GM10847 (cell line): ENCODE data around the gene UBE3C.

Experiments used
- POLR2A ChIP-seq: IDR thresholded peaks from 2 replicates; pipeline ENCODE4 v1.6.1; 2011; ENCODE audit not compliant: insufficient read length; ENCODE audit errors: extremely low read depth

UBE3C gene

DNA sequence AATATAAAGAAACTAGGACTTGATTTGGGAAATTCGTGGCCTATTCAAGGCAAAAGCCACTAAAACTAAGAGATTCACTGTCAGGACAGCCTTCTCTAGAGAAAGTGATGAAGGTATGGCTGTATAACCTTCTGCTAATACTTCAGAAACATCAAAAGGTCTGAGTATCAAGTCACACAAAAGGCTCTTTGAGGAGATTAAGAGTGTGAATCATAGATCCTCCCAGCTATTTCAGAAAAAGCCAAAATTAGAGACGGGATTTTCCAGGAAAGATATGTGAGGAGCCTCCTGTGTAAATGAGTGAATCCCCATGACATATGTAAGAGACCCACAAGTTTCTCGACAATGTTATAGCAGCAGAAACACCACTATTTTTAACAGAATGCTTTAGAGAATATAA is 56.2 kb downstream of the UBE3C start:
- TF ChIP-seq POLR2A = no peak

DNA sequence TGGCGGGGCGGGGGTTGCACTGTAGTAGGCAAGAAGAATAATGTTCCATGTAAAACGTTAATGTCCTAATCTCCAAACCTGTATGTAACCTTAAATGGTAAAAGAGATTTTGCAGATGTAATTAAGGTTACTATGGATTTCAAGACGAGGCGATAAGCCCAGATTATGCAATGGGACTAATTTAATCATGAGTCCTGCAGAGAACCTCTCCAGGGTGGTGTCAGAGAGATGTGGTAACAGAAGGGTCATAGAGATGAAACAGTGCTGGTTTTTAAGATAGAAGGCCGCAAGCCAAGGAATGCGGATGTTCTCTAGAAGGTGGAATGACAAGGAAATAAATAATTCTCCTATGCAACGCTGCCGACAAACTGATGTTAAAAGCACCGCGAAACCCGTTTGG is 57.1 kb downstream of the UBE3C start:
- TF ChIP-seq POLR2A = no peak

DNA sequence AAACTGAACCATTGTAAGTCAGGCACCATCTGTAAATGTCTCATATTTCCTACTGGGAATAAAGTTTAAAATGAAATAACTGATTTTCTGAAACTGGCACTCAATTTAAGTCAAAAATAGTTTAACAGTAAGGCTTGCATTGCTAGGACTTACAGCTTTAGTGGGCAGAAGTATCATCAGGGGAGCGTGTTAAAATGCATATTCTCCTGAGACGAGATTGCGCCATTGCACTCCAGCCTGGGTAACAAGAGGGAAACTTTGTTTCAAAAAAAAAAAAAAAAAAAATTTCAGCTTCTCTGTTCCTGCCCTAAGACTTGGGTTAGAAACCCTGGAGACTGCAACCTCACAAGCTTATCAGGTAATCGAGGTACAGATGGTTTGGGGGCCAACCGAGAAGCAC is 65.4 kb downstream of the UBE3C start:
- no peak for TF ChIP-seq POLR2A

DNA sequence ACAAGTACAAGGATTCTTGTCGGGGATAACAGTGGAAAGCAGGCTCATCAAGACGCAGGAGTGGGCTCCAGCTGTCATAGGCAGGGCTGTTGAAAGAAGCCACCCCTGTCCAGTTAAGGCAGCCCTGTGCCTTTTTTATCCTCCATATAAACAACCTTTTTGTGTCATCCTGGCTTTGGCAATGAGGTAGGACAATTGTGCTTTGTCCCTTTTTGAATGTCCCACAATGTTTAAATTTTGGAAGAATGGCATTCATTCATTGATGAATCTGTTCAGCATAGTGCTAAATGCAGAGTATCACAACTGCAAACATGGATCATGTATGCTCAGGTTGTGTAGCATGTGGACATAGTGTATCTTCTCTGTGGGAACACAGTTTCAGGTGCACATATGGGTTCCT is 66.7 kb downstream of the UBE3C start:
- no peak for TF ChIP-seq POLR2A

DNA sequence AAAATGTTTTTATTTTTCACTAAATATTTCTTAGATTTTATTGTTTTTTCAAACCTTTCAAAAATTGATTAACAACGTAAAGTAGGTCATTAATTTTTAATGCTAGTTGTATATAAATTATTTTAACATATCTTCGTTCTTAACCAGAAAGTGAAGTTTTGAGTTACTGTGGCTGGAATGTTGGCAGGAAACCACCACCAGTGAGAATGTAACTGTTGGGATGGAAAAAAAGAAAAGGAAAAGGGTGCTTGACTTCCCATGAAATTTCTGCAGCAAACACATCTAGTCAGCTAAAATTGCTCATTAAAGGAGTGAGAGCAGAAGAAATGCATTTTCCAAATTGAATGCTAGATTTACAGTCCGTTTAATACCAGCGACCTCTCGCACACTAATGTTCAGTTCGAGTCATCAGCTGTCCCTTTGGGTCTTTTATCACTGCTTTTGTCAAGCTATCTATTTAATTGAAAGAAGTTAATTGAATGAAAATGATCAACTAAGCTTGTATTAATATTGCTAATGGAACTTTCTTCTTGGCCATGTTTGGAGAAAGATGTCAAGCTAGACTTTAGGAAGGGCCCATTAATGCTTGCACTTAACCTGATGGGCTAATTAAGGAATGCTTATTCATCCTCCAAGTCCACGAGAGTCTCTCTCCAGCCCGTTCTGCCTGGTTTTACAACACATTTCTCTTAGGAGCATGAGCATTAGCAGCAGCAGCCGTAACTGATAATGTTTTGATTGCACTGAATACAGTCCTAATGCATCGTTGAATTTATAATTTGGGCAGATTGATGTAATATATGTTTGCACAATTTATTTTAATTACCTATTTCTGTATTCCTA is 70.1 kb downstream of the UBE3C start:
- no peak for TF ChIP-seq POLR2A

DNA sequence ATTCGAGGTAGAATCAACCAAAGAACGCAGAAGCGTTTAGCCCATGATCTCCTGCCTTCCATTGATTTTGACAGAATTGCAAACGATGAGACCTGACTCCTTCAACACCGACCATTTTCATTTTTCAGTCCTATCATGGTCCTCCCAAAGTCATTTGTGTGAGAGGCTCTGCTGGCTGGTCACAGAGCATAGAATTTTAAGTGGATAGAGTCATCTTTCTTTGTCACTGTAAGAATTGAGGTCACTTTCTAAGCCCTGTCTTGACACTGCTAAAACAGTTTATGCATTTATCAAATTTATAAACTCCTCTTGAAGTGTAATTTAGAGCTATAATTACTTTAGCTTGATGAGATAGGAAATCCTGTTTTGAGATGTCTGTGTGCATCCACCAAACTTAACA is 72.0 kb downstream of the UBE3C start:
- no peak for TF ChIP-seq POLR2A

DNA sequence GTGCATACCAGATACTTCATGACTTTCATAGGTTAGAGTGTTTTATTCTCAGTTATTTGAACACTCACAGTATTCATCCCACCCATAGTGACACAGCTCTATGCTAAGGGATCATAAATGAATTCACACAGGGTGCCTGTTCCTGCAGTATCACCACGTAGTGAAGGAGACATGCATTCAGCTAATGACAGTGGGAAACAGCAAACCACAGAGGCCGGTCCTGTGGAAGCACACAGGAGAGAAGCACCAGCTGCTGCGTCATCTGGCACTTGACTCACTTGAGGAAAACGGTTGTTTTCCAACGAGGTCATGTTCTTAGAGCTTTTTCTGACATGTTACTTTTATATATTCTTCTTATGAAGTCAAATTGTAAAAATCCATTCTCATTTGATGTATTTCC is 73.0 kb downstream of the UBE3C start:
- no peak for TF ChIP-seq POLR2A

DNA sequence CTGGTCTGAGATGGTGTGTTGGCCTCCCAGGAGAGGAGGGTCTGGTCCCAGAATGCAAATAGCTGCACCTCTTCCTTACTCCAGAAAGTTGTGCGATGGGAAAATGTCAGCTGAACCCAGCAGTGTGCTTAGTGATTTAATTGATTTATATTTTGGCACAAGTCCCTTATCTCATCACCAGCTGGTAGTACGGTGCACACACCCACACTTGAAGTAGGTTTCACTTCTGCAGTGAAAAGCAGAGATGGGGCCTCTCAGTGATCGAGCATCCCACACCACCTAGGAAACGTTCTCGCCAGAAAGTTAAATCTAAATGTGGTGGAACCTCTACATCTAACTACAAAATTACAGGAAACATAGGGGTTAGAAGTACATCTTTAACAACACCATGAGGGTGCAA is 80.4 kb downstream of the UBE3C start:
- no peak for TF ChIP-seq POLR2A

DNA sequence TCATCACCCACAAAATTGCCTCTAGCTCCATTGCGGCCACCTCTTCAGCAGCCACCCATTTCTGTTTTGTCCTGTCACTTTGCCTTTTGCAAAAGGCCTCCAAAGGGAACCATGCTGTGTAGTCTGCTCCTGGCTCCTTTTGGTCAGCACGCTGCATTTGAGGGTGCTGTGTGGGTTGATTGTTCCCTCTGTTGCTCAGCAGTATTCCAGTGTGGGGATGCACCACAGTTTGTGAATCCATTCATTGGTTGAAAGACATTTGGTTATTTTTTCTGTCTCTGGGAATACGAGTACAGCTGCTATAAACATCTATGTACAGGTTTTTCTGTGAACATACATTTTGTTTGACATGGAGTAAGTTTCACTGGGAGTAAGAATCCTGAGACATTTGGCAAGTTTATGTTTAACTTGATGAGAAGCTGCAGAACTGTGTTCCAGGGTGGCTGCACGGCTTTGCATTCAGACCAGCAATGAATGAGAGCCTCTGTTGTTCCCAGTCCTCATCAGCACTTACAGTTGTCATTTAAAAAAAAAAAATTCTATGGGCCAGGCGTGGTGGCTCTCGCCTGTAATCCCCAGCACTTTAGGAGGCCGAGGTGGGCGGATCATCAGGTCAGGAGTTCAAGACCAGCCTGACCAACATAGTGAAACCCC is 82.3 kb downstream of the UBE3C start:
- TF ChIP-seq POLR2A = no peak

DNA sequence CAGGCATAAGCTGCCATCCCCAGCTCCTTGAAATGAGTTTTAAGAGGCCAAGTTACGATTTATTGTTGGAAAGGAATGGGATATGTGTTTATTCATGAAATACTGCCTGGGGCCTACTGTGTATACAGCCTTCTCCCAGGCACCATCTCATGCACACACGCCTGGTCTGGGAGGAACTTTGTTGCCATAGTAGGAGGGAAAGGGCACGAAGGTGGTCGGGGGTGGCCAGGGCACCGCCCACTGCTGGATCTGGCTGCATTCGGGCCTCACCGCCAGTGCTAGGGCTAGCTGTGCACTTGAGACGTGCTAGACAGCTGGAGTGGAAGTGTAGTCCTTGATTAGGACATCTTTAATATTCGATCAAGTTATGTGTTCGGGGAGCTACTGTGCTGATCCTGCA is 84.0 kb downstream of the UBE3C start:
- TF ChIP-seq POLR2A = no peak

DNA sequence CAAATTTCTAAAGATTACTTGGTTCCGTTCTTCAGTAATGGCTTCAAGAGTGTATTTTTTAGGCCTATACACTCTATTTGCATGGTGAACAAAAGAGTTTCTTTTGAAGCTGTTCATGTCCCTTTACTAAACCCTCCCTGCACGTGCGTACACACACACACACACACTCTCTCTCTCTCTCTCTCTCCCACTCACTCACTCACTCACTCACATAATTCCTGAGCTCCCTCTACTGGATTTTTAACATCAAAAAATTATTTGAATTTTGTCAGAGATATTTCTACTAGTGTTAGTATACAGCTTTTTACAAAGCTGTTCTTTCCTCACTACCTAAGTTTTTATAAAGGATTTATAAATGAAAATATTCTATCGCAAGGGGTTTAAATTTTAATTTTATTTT is 85.9 kb downstream of the UBE3C start:
- TF ChIP-seq POLR2A = no peak

DNA sequence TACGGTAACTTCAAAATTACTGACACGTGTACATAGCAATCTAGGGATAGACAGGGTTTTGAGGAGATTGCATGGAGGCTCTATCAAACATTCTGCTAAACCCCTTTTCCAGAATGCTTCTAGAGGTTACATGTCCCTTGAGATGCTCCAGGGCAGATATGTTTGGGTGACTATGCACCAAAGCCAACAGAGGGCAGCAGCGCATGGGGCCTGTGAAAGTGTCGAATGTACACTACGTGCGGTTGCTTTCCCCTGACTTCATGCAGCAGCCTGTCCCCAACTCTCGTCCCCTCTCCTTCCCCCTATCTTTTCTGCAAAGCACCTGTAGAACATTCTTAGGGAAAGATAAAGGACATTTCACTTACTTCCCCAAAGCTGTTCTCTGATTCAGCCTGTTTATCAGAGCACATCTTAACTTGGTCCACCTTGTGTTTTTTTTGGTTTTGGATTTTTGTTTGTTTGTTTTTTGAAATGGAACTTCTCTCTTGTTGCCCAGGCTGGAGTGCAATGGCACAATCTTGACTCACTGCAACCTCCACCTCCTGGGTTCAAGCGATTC is 90.2 kb downstream of the UBE3C start:
- TF ChIP-seq POLR2A = no peak

DNA sequence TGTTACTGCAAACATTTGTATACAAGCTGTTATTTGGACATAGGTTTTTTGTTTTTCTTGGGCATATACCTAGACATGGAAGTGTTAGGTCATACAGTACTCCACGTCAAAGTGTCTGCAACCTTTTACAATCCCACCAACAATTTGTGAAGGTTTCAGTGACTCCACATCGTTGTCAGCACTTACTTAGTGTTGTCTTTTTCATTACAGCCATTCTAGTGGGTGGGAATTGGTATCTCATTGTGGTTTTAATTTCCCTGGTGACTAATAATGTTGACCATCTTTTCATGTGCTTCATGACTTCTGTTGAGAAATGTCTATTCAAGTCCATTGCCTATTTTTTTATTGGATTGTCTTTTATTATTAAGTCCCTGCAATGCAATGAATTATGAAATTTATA is 95.0 kb downstream of the UBE3C start:
- no peak for TF ChIP-seq POLR2A

DNA sequence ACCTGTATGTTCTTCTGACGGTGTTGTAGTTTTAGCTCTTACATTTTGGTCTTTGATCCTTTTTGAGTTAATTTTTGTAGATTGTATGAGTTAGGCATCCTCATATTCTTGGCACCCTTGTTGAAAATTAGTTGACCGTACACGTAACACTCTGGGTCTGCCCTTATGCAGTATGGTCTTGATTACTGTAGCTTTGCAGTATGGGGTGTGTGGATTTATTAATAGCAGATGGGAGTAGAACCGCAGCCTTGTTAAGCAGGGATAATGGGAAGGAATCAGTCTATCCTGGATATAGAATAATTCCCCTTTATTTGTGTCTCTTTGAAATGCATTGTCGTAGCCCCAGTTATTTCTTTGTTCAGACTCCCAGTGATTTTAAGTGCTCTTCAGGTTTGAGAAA is 95.5 kb downstream of the UBE3C start:
- no peak for TF ChIP-seq POLR2A

DNA sequence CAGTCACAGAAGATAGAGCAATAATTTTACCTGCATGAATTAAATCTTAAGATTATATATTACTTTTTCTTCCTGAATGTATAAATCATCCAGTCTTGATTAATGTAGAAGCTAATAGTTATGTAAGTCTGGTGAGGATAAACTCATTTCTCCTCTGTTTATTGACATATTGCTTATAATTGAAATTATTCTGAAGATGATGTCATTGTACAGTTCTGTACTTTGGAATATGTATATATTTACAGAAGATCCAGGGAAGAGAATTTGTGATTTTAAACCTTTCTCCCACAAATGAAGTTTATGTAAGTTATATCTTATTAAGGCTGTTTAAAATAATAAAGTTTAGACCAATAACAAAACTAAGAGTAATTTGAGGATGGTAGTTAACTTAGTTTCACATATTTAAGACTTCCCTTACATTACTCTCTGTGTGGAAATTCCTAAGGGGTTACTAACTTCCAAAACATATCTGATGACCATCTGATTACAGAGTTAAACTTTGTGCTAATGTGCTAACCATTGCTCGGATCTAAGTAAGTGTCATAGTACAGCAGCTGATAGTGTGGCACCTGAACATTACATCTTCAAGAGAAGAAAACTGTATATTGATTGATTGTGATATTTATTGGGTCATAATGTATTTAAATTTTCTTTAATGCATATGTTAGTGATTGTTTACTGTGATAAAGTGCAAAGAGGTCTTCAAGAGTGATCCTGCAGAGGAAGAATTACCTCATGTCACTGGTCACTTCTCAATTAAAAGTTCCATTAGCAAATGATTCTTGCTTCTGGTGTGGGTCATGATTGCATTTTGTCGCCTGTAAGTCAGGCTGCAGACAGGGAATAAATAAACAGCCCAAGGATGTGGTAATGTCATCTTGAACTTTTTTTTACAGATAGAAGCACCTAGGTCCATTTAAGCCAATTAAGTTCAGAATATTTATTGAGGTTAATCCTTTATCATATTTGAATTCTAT is 96.9 kb downstream of the UBE3C start:
- no peak for TF ChIP-seq POLR2A
